ENCODE measurements around the gene GMFB.

GMFB gene

DNA sequence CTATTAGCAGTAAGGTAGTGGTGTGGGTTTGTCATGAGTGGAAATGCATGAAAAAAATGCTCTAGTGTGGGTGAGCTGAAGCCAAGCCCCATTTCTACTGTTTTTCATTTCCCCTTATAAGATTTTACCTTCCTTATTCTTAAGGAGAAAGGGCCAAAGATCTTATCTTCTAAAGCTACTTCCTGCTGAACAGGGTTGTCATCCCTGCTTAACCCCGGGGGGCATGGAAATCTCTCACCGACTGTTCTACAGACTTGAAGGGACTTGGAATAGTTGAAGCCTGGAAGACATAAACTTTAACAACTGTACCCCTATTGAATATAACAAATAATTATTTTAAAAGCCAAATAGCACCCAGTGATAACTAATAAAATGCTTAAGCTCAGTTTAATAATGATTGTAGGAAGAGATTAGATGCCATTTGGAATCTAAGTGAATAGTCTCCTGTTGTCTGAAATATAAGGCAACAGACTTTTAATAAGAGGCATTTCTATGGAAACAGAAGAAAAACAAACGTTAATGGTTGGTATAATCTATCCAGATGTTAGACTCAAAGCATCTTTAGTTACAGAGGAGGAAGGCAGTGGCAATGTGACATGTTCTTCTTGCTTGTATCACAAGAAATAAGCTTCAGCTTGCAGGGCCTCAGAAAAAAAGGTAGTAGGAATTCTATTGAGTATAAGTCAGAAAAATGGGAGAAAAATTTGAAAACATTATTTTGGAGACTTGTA lies 1.8 kb upstream of the GMFB start:
- Histone ChIP-seq H3K36me3 (ENCODE audit: insufficient read depth, low read length) (no peaks in the 10 kb centered on the region), H3K9me3 (ENCODE audit: insufficient read depth, low read depth, low read length) (no peaks in the 10 kb centered on the region), H3K4me1 (ENCODE audit: insufficient read depth, low read length) (peaks cover 21% of the 10 kb centered on the region), H3K4me3 (ENCODE audit: low read length) (no peak overlapping the region), H3K27me3 (ENCODE audit: insufficient read depth, low read length) (no peaks in the 10 kb centered on the region), H3K27ac (ENCODE audit: low read depth, low read length) (no peak overlapping the region), H3K9ac (ENCODE audit: low read depth, low read length) (no peak overlapping the region)
- 66% methylated on average over 2 of the region's 3 CpGs for WGBS

DNA sequence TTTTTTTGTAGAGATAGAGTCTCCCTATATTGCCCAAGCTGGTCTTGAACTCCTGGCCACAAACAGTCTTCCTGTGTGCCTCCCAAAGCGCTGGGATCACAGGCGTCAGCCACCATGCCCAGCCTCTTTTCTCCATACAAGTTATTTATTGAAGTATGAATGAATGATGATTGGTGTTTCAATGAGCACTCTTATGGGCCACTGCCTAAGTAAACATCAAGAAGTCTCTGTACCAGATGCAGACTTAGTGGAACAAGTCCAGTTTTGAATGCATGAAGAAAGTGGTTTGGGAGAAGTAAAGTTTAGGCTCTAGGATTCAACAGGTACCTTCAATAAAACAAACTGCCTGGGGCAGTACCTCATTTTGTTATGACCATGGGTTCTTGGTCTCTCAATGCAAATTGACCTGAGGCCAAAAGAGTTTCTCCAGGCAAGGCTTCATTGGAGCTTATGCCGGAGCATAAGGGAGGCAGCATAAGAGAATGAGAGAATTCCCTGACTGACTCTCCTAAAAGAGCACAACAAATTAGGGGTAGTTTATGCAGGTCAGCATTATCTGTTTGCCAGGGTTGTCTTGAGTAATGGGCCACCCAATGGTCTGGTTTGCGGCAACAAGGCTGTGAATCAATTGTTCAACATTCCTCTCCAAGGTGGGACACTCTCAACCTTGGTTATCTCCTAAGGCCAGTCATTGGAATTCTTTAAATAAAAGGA lies 1.1 kb upstream of the GMFB start:
- Histone ChIP-seq H3K9me3 (ENCODE audit: insufficient read depth, low read depth, low read length) (no peaks in the 10 kb centered on the region), H3K27me3 (ENCODE audit: insufficient read depth, low read length) (no peaks in the 10 kb centered on the region), H3K36me3 (ENCODE audit: insufficient read depth, low read length) (no peaks in the 10 kb centered on the region), H3K4me1 (ENCODE audit: insufficient read depth, low read length) (peaks cover 21% of the 10 kb centered on the region), H3K4me3 (ENCODE audit: low read length) (no peak overlapping the region; the same call in 1 of the 2 replicates), H3K9ac (ENCODE audit: low read depth, low read length) (no peak overlapping the region), H3K27ac (ENCODE audit: low read depth, low read length) (no peak overlapping the region)
- WGBS, result 96% methylated on average over 4 of the region's 4 CpGs

DNA sequence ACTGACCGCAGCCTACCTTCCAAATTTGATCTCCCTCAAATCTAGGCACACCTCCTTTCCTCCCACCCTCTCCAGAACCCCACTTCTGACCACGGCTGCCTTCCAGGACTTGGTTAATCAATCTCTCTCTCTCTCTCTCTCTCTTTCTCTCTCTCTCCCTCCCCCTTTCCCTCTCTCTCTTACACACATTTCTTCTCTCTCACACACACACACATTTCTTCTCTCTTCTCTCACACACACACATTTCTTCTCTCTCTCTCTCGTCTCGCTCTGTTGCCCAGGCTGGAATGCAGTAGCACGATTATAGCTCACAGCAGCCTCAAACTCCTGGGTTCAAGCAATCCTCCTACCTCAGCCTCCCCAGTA lies 521 bp upstream of the GMFB start:
- Histone ChIP-seq H3K9ac (ENCODE audit: low read depth, low read length) (peak overlapping the region; percentile 86), H3K4me1 (ENCODE audit: insufficient read depth, low read length) (peaks cover 21% of the 10 kb centered on the region), H3K36me3 (ENCODE audit: insufficient read depth, low read length) (no peaks in the 10 kb centered on the region), H3K9me3 (ENCODE audit: insufficient read depth, low read depth, low read length) (no peaks in the 10 kb centered on the region), H3K4me3 (ENCODE audit: low read length) (peak overlapping the region; percentile 88), H3K27ac (ENCODE audit: low read depth, low read length) (peak overlapping the region; percentile 73), H3K27me3 (ENCODE audit: insufficient read depth, low read length) (no peaks in the 10 kb centered on the region)
- WGBS, result 53% methylated on average over 5 of the region's 5 CpGs

DNA sequence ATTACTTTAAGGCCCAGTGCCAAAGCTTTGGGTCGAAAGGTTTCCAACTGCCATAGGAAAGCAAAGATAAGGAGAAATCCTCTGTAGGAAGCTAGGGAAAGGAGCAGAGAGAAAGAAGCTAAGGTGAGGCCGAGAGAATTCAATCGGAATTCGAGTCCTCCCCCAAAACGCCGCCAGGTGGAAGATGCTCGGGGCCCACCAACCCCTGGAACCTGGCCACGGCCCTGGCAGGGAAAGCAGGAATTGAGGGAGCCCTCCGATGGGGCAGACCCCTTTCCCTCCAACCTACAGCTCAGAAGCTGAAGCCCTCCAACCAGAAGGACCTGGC lies 498 bp downstream of the GMFB start:
- WGBS, result 1% methylated on average over 9 of the region's 9 CpGs
- Histone ChIP-seq H3K36me3 (ENCODE audit: insufficient read depth, low read length) (peaks cover 3% of the 10 kb centered on the region), H3K4me3 (ENCODE audit: low read length) (peak overlapping the region; percentile 88), H3K27me3 (ENCODE audit: insufficient read depth, low read length) (no peaks in the 10 kb centered on the region), H3K27ac (ENCODE audit: low read depth, low read length) (peak overlapping the region; percentile 94), H3K4me1 (ENCODE audit: insufficient read depth, low read length) (peaks cover 21% of the 10 kb centered on the region), H3K9me3 (ENCODE audit: insufficient read depth, low read depth, low read length) (no peaks in the 10 kb centered on the region), H3K9ac (ENCODE audit: low read depth, low read length) (peak overlapping the region; percentile 86)

DNA sequence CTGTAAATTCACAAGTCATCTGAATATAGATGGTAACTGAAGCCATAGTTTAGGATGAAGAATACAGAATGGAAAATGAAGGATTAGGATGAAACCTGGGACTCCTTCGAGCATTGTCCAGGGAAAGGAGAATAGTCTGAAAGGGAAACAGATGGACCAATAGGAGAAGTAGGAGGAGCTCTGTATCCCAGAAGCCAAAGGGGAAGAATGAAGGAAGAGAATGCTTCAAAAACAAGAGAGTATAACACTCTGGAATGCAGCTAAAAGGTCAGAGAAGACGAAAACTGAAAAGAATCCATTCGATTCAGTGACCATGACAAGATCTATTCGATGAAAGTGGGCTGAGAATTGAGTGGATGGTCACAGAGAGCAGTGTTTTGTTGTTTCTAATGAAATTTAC lies 1.0 kb downstream of the GMFB start:
- Histone ChIP-seq H3K4me1 (ENCODE audit: insufficient read depth, low read length) (peaks cover 18% of the 10 kb centered on the region), H3K27ac (ENCODE audit: low read depth, low read length) (peak overlapping the region; percentile 94), H3K9me3 (ENCODE audit: insufficient read depth, low read depth, low read length) (no peaks in the 10 kb centered on the region), H3K27me3 (ENCODE audit: insufficient read depth, low read length) (no peaks in the 10 kb centered on the region), H3K9ac (ENCODE audit: low read depth, low read length) (peak overlapping the region; percentile 86), H3K36me3 (ENCODE audit: insufficient read depth, low read length) (peaks cover 8% of the 10 kb centered on the region), H3K4me3 (ENCODE audit: low read length) (peak overlapping the region; percentile 88)
- WGBS, result 50% methylated on average over 4 of the region's 4 CpGs

DNA sequence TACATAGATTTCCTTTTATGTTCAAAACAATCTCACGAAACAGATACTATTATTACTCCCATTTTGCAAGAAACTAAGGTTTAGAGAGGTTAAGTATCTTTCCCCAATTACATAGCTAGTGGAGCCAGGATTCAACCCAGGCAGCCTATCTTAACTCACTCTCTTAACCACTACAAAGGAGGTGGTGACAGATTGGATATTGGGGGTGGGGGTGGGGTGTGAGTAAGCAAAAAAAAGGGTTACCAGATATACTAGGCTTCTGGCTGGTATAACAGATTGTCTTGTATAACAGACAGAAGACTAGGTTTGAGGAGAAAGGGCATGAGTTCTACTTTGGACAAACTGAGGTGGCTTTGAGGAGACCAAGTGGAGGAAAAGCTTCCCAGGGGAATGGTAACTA lies 2.1 kb downstream of the GMFB start:
- peaks cover 18% of the 10 kb centered on the region for H3K4me1 ChIP-seq (ENCODE audit: insufficient read depth, low read length)
- peaks cover 19% of the 10 kb centered on the region for H3K36me3 ChIP-seq (ENCODE audit: insufficient read depth, low read length)
- 0 out of 2 replicates have a peak overlapping the region, but pooled peaks have one; percentile 20 for H3K4me3 ChIP-seq (ENCODE audit: low read length)
- no peak overlapping the region for H3K27ac ChIP-seq (ENCODE audit: low read depth, low read length)
- H3K27me3 ChIP-seq (ENCODE audit: insufficient read depth, low read length), result no peaks in the 10 kb centered on the region
- WGBS, result no CpG with 5 or more reads among the region's 1 CpG
- no peak overlapping the region for H3K9ac ChIP-seq (ENCODE audit: low read depth, low read length)
- no peaks in the 10 kb centered on the region for H3K9me3 ChIP-seq (ENCODE audit: insufficient read depth, low read depth, low read length)

DNA sequence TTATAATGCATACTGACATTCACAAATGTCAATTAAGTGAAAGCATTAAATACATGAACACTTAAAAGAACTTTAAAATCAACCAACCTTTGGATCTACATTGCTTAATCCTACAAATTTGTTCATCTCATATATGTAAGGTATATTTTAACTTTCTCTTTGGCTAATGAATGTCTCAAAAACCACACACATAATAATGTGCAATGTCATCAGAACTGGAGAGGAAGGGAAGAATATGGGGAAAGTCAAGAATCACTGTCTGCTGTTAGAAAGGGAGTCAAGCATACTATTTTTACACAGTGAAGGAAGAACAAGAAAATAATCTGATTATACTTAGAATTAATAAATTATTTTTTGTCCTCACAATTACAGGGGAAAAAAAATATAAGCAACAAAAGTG lies 4.9 kb downstream of the GMFB start:
- Histone ChIP-seq H3K4me1 (ENCODE audit: insufficient read depth, low read length) (peaks cover 8% of the 10 kb centered on the region), H3K36me3 (ENCODE audit: insufficient read depth, low read length) (peaks cover 47% of the 10 kb centered on the region), H3K4me3 (ENCODE audit: low read length) (no peak overlapping the region), H3K27me3 (ENCODE audit: insufficient read depth, low read length) (no peaks in the 10 kb centered on the region), H3K9ac (ENCODE audit: low read depth, low read length) (no peak overlapping the region), H3K27ac (ENCODE audit: low read depth, low read length) (no peak overlapping the region), H3K9me3 (ENCODE audit: insufficient read depth, low read depth, low read length) (no peaks in the 10 kb centered on the region)

DNA sequence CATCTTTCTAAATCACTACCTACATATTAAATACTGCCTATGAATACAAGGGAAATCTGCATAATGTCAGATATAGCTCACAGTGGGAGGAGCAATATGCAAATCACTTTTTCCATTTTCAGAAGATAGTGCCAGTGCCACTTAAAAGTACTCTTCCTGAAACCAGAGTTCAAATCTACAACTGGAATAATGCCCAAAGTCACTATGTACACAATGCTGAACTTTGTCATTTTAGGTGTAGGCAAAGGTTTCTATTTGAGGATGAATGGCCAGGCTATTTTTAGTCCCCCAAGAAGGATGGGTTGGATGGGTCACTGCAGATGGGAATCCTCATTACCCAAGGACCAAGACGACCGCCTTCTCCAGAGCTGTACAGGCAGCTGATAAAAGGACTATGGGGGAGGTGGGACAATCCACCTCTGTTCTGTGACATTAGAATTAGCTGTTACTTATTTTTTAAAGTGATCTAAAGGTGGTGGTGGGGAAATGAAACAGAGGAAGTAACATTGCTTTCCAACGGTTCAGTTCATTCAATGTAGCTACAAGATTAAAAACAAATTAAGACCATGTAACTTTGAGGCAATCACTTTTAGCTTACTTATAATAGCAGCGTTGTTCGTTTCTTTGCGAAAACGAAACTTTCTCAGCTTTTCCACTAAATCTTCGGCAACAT lies 5.6 kb downstream of the GMFB start:
- Histone ChIP-seq H3K27me3 (ENCODE audit: insufficient read depth, low read length) (no peaks in the 10 kb centered on the region), H3K9ac (ENCODE audit: low read depth, low read length) (no peak overlapping the region), H3K9me3 (ENCODE audit: insufficient read depth, low read depth, low read length) (no peaks in the 10 kb centered on the region), H3K36me3 (ENCODE audit: insufficient read depth, low read length) (peaks cover 54% of the 10 kb centered on the region), H3K4me1 (ENCODE audit: insufficient read depth, low read length) (peaks cover 8% of the 10 kb centered on the region), H3K27ac (ENCODE audit: low read depth, low read length) (no peak overlapping the region), H3K4me3 (ENCODE audit: low read length) (no peak overlapping the region)
- WGBS, result 95% methylated on average over 8 of the region's 8 CpGs

DNA sequence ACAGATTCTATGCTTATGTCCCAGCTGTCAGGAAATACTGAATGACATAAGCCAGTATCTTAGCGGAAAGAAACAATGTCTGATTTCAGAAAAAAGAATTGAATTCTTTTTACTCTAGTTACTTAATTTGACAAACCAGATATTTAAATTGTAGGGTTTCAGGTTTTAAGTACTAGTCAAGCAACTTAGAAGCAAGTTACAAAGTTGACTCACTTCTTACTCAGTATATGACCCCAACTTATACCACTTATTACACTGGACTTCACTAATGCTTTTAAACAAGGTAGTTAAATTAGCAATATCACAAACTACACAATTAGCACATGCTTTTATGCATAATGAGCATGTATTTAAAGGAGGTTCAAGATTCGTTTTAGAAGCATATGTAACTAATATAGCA lies 7.1 kb downstream of the GMFB start:
- Histone ChIP-seq H3K9ac (ENCODE audit: low read depth, low read length) (no peak overlapping the region), H3K4me3 (ENCODE audit: low read length) (no peak overlapping the region), H3K36me3 (ENCODE audit: insufficient read depth, low read length) (peaks cover 69% of the 10 kb centered on the region), H3K27ac (ENCODE audit: low read depth, low read length) (no peak overlapping the region), H3K27me3 (ENCODE audit: insufficient read depth, low read length) (no peaks in the 10 kb centered on the region), H3K9me3 (ENCODE audit: insufficient read depth, low read depth, low read length) (no peaks in the 10 kb centered on the region), H3K4me1 (ENCODE audit: insufficient read depth, low read length) (peaks cover 5% of the 10 kb centered on the region)
- 100% methylated on average over 1 of the region's 2 CpGs for WGBS

DNA sequence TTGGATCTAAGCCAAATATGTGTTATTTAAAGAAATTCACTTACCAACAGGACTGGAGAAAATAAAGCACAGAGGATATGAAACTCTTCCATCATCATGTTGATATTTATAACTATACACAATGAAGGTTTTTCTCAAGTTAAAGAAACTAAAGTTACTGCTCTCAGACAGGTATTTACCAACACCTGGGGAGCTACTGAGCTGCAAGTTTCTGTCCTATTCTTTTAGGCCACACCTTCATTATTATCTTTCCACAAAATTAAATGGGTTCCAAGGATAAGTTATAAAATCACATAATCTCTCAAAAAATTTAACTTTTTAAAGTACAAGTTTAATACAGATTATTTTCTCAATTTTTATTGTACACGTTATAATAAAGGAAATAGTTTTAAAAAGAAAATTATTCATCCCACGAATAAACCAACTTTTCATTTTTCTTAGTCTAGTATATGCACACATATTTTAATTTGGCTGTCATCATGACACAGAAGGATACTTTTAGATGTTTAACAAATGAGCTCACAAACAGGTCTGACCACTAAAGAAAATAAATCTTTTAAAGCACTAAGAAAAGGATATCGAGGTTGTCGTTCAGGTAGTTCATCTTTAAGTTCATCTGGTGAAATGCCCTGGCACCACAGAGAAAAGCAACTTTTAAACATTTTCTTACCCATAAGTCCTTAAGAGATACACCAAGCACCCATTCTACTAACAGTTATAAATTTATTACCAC lies 7.8 kb downstream of the GMFB start:
- Histone ChIP-seq H3K27ac (ENCODE audit: low read depth, low read length) (no peak overlapping the region), H3K4me3 (ENCODE audit: low read length) (no peak overlapping the region), H3K27me3 (ENCODE audit: insufficient read depth, low read length) (no peaks in the 10 kb centered on the region), H3K4me1 (ENCODE audit: insufficient read depth, low read length) (no peaks in the 10 kb centered on the region; the same call in 1 of the 2 replicates), H3K36me3 (ENCODE audit: insufficient read depth, low read length) (peaks cover 75% of the 10 kb centered on the region), H3K9me3 (ENCODE audit: insufficient read depth, low read depth, low read length) (no peaks in the 10 kb centered on the region), H3K9ac (ENCODE audit: low read depth, low read length) (no peak overlapping the region)
- WGBS, result 93% methylated on average over 2 of the region's 4 CpGs
